LNCaP clone FGC (cell line): ENCODE measurements around the gene KLHDC10.

Source experiments
- DNase-seq: peaks from one replicate; pipeline ENCODE4 v3.0.0-alpha.2; 2011; ENCODE audit warnings: low read depth
- H3K4me3 ChIP-seq: 2 replicates; pipeline ENCODE4 v1.5.1; 2011; ENCODE audit warnings: mild to moderate bottlenecking, low read depth, low read length, control low read depth
- TF ChIP-seq, protein P1 (sequence below): IDR thresholded peaks from 2 replicates; pipeline ENCODE4 v1.5.1; 2012; ENCODE audit warnings: mild to moderate bottlenecking; ENCODE audit not compliant: control insufficient read depth, insufficient read depth; ENCODE audit errors: extremely low read depth

Gene KLHDC10

DNA sequence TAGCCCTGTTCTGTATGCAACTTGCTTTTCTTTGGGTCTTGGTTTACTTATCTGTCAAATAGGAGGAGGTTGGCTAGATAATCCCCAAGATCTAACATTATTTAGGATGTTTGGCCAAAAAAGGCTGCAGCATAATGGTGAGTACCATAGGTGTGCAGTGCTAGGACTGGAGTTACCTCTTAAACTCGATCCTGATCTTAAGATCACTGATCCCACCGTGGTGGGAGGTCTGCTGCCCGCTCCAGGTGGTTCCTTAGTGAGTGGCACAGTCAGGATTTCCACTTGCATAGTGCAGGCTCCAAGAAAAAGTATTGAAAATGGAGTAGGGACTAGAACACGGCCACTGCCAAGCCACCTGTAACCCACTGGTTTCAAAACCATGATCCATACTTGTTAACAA, 66.9 kb downstream of the KLHDC10 start:
- TF ChIP-seq, protein P1, sequence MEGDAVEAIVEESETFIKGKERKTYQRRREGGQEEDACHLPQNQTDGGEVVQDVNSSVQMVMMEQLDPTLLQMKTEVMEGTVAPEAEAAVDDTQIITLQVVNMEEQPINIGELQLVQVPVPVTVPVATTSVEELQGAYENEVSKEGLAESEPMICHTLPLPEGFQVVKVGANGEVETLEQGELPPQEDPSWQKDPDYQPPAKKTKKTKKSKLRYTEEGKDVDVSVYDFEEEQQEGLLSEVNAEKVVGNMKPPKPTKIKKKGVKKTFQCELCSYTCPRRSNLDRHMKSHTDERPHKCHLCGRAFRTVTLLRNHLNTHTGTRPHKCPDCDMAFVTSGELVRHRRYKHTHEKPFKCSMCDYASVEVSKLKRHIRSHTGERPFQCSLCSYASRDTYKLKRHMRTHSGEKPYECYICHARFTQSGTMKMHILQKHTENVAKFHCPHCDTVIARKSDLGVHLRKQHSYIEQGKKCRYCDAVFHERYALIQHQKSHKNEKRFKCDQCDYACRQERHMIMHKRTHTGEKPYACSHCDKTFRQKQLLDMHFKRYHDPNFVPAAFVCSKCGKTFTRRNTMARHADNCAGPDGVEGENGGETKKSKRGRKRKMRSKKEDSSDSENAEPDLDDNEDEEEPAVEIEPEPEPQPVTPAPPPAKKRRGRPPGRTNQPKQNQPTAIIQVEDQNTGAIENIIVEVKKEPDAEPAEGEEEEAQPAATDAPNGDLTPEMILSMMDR: no peak
- H3K4me3 ChIP-seq: no peak overlapping the region
- DNase-seq: no peak

DNA sequence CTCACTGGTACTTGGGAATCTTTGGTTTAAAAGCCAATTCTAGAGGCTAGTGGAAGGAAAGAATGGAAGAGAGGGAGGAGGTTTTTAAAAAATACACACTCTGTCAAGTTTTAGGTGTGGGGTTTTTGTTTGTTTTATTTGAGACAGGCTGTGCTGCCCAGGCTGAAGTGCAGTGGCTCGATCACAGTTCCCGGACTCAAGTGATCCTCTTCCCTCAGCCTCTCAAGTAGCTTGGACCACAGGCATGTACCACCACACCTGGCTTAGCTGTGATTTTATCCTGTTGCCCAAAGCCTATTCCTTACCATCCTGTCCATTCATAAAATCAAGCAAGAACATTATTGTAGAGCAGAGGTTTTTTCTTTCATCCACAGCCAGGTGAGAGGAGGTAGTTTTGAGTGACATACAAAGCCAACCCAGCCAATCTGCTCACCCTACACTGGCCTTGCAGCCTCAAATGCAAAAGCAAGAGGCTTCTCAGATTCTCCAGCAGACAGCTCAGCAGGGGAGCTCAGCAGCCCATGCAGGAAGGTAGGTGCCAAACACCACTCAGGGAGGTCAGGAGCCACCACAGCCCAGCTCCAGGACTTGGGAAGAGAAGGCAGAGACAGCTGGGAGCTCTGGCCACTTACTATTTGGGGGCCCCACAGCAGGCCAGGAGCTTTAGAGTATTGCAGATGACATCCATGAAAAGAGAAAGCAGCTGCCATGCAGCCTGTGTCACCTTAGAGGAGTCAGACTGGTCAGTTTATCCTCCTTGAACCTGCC, 69.0 kb downstream of the KLHDC10 start:
- H3K4me3 ChIP-seq: no peak overlapping the region
- TF ChIP-seq, protein P1: no peak
- DNase-seq: no peak

DNA sequence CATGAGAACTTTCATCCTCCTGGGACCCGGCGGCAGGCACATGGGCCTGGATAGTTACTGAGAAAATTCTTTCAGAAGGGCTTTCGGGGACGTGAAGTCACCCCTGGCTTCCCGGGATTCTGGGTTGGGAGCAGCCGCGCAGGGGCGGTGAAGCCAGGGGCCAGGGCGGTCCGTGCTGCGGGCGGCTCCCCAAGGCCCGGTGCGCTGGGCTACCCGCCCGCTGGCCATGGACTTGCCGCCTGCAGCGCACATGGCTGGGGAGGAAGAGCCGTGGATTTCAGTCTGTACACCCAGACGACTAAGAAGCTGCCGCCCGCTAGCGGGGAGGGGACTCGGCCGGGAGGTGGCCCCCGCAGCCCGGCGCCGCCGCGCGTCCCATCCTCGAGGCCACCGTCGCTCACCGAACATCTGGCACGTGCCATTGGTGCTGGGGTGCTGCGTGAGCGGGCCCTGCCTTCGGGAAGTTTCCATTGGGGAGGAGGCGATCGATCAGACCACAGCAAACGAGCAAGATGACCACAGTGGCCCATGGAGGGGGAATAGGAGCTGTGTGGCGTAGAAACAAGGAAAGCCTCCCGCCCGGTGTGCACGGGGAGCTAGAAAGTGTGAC, 70.3 kb downstream of the KLHDC10 start:
- no peak overlapping the region for H3K4me3 ChIP-seq
- TF ChIP-seq, protein P1: no peak
- DNase-seq: no peak

DNA sequence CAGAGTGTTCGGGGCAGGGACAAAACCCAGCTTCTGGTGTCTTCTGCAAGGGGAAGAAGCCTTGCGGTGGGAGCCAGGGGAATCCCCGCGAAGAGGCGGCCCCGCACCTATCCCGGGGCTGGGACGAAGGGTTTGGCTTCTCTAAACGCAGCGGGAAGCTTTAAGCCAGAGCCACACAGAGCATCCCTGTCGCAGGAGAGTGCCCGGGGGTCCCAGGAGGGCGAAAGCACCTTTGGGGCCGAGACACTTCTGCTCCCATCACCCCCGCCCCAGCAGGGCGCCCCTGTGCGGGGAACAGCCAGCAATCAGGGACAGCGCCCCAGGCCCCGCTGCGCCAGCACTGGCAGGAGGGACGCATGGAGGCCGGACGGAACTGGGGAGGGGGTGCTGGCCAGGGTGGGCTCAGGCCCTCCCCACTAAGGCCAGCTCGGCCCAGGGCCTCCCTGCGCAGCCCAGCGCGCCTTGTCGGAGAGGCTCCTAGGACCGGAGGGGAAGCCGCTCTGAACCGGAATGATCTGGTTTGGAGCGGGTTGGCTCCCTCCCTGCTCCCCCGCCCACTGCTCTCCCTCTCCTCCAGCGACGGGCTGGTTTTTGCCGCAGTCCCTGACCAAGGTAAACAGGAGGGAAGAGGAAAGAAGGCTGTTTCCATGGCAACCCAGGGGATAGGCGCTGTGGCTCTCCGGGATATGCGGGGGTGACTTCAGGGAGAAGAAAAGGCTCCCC, 71.0 kb downstream of the KLHDC10 start:
- TF ChIP-seq, protein P1: no peak
- H3K4me3 ChIP-seq: no peak overlapping the region
- DNase-seq: no peak

DNA sequence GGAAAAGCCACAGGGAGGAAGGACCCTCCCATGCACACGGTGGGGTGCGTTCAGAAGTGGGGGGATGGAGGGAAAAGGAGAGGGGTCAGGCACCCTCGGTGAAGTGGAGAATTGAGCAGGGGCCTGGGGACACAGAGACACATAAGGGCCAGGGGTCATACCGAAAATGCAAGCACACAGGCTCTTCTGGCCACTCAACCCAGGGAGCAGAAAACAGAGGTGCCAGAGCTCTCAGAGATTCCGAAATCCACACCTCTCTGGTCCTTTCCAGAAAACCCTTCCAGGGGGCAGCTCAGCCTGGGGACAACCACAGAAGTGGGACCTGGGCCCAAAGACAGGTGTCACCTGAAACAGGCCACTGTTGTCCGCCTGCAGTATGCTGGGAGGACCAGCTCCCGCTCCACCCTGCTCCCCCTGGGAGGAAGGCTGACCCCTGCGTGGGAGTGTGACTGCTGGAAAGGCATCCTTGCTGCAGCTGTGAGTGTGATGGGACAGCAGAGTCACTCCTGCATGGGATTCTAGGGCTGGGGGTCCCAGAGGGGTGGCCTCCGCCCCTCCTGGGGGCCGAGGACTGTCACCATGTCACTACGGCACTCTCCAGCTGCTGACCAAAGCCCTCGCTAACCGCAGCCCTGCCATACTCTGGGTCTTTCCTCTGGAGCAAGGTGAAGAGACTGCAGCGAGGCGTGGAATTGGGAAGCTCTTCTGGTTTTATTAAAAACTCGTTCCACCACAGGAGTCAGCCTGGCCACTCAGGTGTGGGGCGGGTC, 71.7 kb downstream of the KLHDC10 start:
- TF ChIP-seq, protein P1: no peak
- DNase-seq: no peak
- no peak overlapping the region for H3K4me3 ChIP-seq

DNA sequence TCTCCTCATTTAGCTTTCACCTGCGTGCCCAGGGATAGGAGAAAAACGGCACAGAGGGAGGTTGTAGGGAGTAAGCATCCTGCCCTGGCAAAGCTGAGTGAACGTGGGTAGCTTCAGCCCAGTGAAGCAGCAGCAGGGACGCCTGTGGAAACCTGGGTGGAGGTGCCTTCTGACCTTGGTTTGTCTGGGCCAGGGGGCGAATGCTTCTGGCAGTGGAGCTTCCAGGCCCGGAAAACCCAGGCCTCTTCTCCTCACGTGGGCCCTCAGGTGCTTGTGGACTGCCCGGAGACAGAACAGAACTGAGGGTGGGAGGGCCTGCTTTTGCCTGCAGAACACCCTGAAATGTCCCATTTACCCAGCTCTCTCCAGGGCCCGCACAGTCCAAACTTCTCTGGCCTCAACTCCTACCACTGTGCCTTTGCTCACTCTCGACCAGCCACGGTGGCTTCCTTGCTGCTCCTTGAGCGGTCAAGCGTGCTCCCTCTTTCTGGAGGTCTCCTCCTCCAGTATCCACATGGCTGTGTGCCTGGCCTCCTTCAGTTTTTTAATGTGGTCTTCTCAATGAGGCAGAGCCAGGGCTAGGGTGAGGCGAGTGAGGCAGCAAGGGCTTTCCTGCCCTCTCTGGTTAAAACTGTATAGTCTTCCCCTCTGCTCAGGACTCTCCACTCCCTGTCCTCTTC, 72.5 kb downstream of the KLHDC10 start:
- DNase-seq: no peak
- H3K4me3 ChIP-seq: no peak overlapping the region
- TF ChIP-seq, protein P1: no peak
